GM19043 (cell line): ENCODE results near the gene PGRMC2.

Experiments
- ATAC-seq: cut with Tn5 transposase; IDR thresholded peaks from one replicate; pipeline ENCODE4 v1.9.1; 2021; ENCODE audit warnings: low read depth; ENCODE audit not compliant: unreplicated experiment

PGRMC2 gene

GRCh38 chr4:128227991-128228571 is 59.5 kb downstream of the PGRMC2 start:
- ATAC-seq: no peak

GRCh38 chr4:128225148-128225547 is 62.5 kb downstream of the PGRMC2 start:
- ATAC-seq: no peak

DNA sequence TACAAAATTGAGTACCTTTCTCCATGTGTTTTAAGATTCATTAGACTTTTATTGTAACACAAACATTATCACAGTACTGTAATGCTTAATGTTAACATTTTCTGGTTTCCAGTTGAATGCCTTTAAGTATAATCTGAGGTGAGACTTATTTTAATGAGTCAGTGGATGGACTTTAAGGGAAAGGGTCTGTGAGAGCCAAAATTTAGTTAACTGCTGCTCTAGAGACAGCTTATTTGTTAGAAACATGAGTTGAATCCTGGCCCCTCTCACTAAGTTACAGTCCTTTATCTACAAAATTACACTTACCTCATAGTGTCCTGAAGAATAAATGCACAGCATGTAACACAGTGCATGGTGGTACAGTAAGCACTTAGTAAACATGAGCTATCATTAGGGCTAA is 66.0 kb downstream of the PGRMC2 start:
- ATAC-seq: no peak

DNA sequence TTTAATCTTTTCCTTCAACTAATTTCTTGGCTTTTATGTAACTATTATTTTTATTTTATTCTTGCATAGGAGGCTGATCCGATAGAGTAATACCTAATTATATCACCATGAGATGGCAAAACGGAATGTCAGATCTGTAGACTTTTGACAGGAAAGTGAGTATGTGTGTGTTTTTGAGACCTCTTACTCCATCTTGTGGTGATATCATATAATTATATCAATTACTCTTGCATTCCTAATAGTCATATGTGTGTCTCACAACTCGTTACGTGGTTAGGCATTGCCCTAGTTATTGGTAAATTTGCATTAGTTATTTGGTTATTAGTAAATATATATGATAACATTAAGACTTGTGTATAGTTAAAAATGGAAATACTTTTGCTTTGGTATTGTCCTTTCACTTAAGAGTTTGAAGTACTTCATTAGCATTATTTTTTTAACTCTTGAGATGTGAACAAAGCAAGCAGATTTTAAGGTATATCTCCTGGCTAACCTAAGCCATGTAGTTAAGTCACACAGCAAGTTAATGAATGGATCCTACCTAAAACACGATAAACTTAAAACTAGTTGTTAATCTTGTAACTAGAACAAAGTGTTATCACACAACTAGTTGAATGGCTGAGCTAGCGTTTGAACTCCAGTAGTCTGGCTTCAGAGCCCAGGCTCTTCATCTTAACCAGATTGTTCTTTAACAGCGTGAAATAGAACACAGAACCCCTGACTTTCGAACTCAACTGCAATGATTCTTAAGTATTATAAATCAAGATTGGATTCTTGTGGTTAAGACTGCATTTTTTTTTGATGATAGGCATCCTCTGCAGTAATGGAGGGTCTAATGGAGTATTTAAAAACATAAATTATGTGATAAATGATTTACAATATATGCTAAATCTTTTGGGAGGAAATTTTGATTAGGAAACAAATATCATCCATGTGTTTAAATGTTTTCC is 67.1 kb downstream of the PGRMC2 start:
- peak; percentile 82 for ATAC-seq
